Superior temporal gyrus (tissue), 1 donor: ENCODE data around the gene RAB40B.

Source experiments
- DNase-seq: peaks from one replicate; pipeline ENCODE4 v3.0.0-alpha.2; 2016; ENCODE audit errors: extremely low spot score

RAB40B gene

GRCh38 chr17:82692268-82692667 is 6.2 kb downstream of the RAB40B start:
- no peak for DNase-seq

- DNase-seq, result no peak
Observed at GRCh38 chr17:82691714-82692113, 6.8 kb downstream of the RAB40B start.

- DNase-seq, result peak; percentile 86
Observed at GRCh38 chr17:82690786-82691489, 7.6 kb downstream of the RAB40B start.

- DNase-seq, result no peak
Observed at GRCh38 chr17:82689077-82689476, 9.4 kb downstream of the RAB40B start.

- DNase-seq, result no peak
Observed at GRCh38 chr17:82687871-82688270, 10.6 kb downstream of the RAB40B start.

GRCh38 chr17:82687375-82687861 is 11.1 kb downstream of the RAB40B start:
- peak; percentile 78 for DNase-seq

GRCh38 chr17:82686366-82687324 is 11.9 kb downstream of the RAB40B start:
- no peak for DNase-seq

- DNase-seq, result no peak
Observed at GRCh38 chr17:82685291-82685690, 13.2 kb downstream of the RAB40B start.

GRCh38 chr17:82684228-82684841 is 14.2 kb downstream of the RAB40B start:
- DNase-seq, result no peak

- no peak for DNase-seq
Observed at GRCh38 chr17:82683534-82683933, 15.0 kb downstream of the RAB40B start.

- no peak for DNase-seq
Observed at GRCh38 chr17:82681547-82681946, 17.0 kb downstream of the RAB40B start.

- DNase-seq, result no peak
Observed at GRCh38 chr17:82679586-82680465, 18.7 kb downstream of the RAB40B start.

GRCh38 chr17:82678265-82678891 is 20.1 kb downstream of the RAB40B start:
- peak; percentile 61 for DNase-seq

GRCh38 chr17:82677353-82677925 is 21.1 kb downstream of the RAB40B start:
- DNase-seq, result no peak

- no peak for DNase-seq
Observed at GRCh38 chr17:82675476-82676245, 22.8 kb downstream of the RAB40B start.

GRCh38 chr17:82674656-82675475 is 23.6 kb downstream of the RAB40B start:
- peak; percentile 94 for DNase-seq

- DNase-seq, result no peak
Observed at GRCh38 chr17:82670661-82671450, 27.6 kb downstream of the RAB40B start.

- DNase-seq, result peak; percentile 84
Observed at GRCh38 chr17:82668631-82669099, 29.8 kb downstream of the RAB40B start.
